Caco-2 (cell line): ENCODE results near the gene SUSD2. TPM values are rescaled to one million over a fixed set of nuclear protein-coding genes. Genes with fewer than 3 reads are reported as not detected.

ENCODE experiments used
- BruUV-seq: library from RNA; stranded (reverse); fragments of 400-500 nt; replicated peaks from 2 replicates; lab custom pipeline; 2021; lab: Mats Ljungman, UMichigan
- CTCF ChIA-PET: fragments of 300-600 bp; sonication (Branson Sonifier 250); formaldehyde crosslinking; loops from one replicate; lab custom pipeline; 2022; ENCODE audit warnings: antibody characterized with exemption; lab: Charles Lee
- POLR2A ChIA-PET: fragments of 300-600 bp; sonication (Branson Sonifier 250); formaldehyde crosslinking; loops from one replicate; lab custom pipeline; 2022; ENCODE audit warnings: antibody characterized with exemption; lab: Charles Lee
- DNase-seq, 2 experiments: peaks; one replicate each; pipeline versions ENCODE4 v3.0.0 to v3.0.0-alpha.2; 2020 to 2022
- H3K27me3 ChIP-seq: replicated peaks from 2 replicates; pipeline ENCODE4 v1.6.0; 2011; ENCODE audit warnings: low read length; ENCODE audit not compliant: control insufficient read depth, insufficient read depth
- H3K36me3 ChIP-seq: 2 replicates; pipeline ENCODE4 v1.5.1; 2011; ENCODE audit warnings: low read length; ENCODE audit not compliant: control insufficient read depth, insufficient read depth
- H3K4me1 ChIP-seq: fragments of 250-450 bp; sonication (Bioruptor Pico); 2 replicates; pipeline ENCODE4 v1.5.1; 2020; ENCODE audit warnings: mild to moderate bottlenecking
- H3K4me3 ChIP-seq: 2 replicates; pipeline ENCODE4 v1.5.1; 2011; ENCODE audit warnings: low read depth, mild to moderate bottlenecking, control low read depth, low read length
- H3K9me3 ChIP-seq: fragments of 250-450 bp; sonication (Bioruptor Pico); 2 replicates; pipeline ENCODE4 v1.5.1; 2020; ENCODE audit warnings: mild to moderate bottlenecking, moderate library complexity
- H3K27ac Mint-ChIP-seq: one replicate; pipeline ENCODE4 v1.8.0; 2022; ENCODE audit warnings: mixed read lengths; ENCODE audit not compliant: unreplicated experiment
- H3K27me3 Mint-ChIP-seq: one replicate; pipeline ENCODE4 v1.8.0; 2022; ENCODE audit warnings: mixed read lengths; ENCODE audit not compliant: insufficient read depth, unreplicated experiment
- H3K36me3 Mint-ChIP-seq: one replicate; pipeline ENCODE4 v1.8.0; 2022; ENCODE audit warnings: mild to moderate bottlenecking, mixed read lengths; ENCODE audit not compliant: insufficient read depth, unreplicated experiment
- H3K4me1 Mint-ChIP-seq: one replicate; pipeline ENCODE4 v1.8.0; 2022; ENCODE audit warnings: low read depth, mixed read lengths; ENCODE audit not compliant: unreplicated experiment
- H3K4me3 Mint-ChIP-seq: one replicate; pipeline ENCODE4 v1.8.0; 2022; ENCODE audit warnings: mild to moderate bottlenecking, moderate library complexity, mixed read lengths; ENCODE audit not compliant: unreplicated experiment
- H3K9me3 Mint-ChIP-seq: one replicate; pipeline ENCODE4 v1.8.0; 2022; ENCODE audit warnings: mixed read lengths; ENCODE audit not compliant: unreplicated experiment
- intact Hi-C: fragments of 100-400 bp; cut with micrococcal nuclease; formaldehyde crosslinking; loops from one replicate; pipeline ENCODE4 v1.10.0; 2022; ENCODE audit not compliant: unreplicated experiment
- total RNA-seq: library from RNA; stranded (reverse); gene quantifications from 2 replicates; pipeline ENCODE4 v1.2.3, GENCODE V29; 2022
- TF ChIP-seq, protein P1 (sequence below), 2 experiments: fragments of 200-600 bp in 1 of 2; IDR thresholded peaks; 1 replicate in 1 of 2; 2 replicates in 1 of 2; pipeline versions ENCODE4 v1.5.1 to v1.8.0; 2011 to 2022; ENCODE audit warnings: antibody characterized with exemption in 1 of 2, control low read depth in 1 of 2, inconsistent platforms in 1 of 2, low read depth in 1 of 2, low read length in 1 of 2, mild to moderate bottlenecking in 1 of 2, moderate library complexity in 1 of 2; ENCODE audit not compliant: insufficient read depth in 1 of 2, severe bottlenecking in 1 of 2, unreplicated experiment in 1 of 2

Gene SUSD2
- total RNA-seq, 1 experiment from 2014 or later, result 7.0 TPM

DNA sequence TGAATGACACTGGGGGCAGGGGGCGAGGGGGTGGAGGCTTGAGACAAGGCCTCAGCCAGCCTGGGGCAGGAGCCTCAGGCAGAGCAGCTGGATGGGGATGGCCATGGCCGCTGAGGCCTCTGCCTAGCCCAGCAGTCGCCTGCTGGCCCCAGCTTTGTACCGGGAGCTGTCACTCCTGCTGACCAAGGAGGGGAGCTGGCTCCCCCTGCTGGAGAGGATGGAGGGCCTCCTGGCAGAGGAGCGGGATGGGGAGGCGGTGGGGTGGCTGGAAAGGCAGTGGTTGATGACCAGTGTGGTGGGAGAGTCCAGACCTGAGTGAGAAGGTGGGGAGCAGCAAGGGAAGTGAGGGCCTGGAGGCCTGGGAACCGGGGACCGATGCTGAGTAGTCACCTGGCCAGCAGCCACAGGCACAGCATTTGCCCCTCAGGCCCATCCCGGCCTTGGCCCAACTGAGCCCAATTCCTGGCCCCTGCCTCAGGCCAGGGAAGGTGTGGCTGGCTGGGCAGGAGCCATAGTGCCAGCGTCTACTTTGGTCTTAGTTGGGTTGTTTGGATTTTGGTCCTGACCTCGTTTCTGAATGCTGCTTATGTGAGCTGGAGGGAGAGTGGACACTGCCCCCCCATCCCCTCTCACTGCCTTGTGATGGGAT is 6.0 kb upstream of the SUSD2 start:
- no peaks in the 10 kb centered on the region for H3K4me1 ChIP-seq
- BruUV-seq, result no TSS peak
- no peak overlapping the region for H3K27ac Mint-ChIP-seq
- H3K4me3 ChIP-seq, result no peak overlapping the region
- no peaks in the 10 kb centered on the region for H3K4me1 Mint-ChIP-seq
- TF ChIP-seq, protein P1, sequence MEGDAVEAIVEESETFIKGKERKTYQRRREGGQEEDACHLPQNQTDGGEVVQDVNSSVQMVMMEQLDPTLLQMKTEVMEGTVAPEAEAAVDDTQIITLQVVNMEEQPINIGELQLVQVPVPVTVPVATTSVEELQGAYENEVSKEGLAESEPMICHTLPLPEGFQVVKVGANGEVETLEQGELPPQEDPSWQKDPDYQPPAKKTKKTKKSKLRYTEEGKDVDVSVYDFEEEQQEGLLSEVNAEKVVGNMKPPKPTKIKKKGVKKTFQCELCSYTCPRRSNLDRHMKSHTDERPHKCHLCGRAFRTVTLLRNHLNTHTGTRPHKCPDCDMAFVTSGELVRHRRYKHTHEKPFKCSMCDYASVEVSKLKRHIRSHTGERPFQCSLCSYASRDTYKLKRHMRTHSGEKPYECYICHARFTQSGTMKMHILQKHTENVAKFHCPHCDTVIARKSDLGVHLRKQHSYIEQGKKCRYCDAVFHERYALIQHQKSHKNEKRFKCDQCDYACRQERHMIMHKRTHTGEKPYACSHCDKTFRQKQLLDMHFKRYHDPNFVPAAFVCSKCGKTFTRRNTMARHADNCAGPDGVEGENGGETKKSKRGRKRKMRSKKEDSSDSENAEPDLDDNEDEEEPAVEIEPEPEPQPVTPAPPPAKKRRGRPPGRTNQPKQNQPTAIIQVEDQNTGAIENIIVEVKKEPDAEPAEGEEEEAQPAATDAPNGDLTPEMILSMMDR (IDR thresholded peaks at IDR 0.05; ENCODE audit: insufficient read depth in 1 of 2, low read depth in 1 of 2, low read length in 1 of 2, severe bottlenecking in 1 of 2, unreplicated experiment in 1 of 2), result peak; percentile 87 to 88
- H3K36me3 ChIP-seq, result no peaks in the 10 kb centered on the region; the same call in none of the 2 replicates
- intact Hi-C loops, result loop anchor here (1.0 to 5.0 kb wide), 2 partner anchors 42 to 193 kb away; partner anchors contain the start of gene GSTT2
- H3K9me3 ChIP-seq, result no peaks in the 10 kb centered on the region
- no peaks in the 10 kb centered on the region for H3K27me3 Mint-ChIP-seq
- POLR2A ChIA-PET, result no interaction called here
- no peaks in the 10 kb centered on the region for H3K9me3 Mint-ChIP-seq
- H3K4me3 Mint-ChIP-seq, result no peak overlapping the region
- H3K27me3 ChIP-seq, result no peaks in the 10 kb centered on the region
- peak; percentile 78 to 85 for DNase-seq
- H3K36me3 Mint-ChIP-seq, result peaks cover 27% of the 10 kb centered on the region
- CTCF ChIA-PET, result interaction anchor here (0.5 to 2.9 kb wide), 8 partner anchors 24 to 186 kb away, joined by 3 to 19 read pairs (median 3); no protein-coding TSS in a partner anchor

DNA sequence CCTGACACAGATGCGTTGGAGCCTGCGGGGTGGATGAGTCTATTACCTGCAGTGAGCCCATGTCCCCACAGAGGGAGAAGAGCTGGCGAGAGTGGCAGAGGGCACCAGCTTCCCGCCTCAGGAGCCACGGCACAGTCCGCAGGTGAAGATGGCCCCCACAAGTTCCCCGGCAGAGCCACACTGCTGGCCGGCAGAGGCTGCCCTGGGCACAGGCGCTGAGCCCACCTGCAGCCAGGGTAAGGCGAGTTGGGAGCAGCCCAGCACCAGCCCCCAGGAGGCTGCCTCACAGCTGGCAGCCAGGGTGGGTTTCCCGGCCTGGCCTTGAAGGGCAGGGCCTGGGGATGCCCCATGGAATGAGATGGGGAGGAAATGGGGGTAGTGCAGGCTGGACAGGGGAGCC is 5.2 kb upstream of the SUSD2 start:
- H3K4me3 Mint-ChIP-seq, result no peak overlapping the region
- Histone ChIP-seq H3K4me3 (no peak overlapping the region), H3K27me3 (no peaks in the 10 kb centered on the region), H3K36me3 (no peaks in the 10 kb centered on the region; the same call in none of the 2 replicates), H3K4me1 (peaks cover 7% of the 10 kb centered on the region), H3K9me3 (no peaks in the 10 kb centered on the region)
- H3K27me3 Mint-ChIP-seq, result no peaks in the 10 kb centered on the region
- no TSS peak for BruUV-seq
- no peak for DNase-seq
- ChIA-PET CTCF (interaction anchor here (1.0 to 2.9 kb wide), 3 partner anchors 9 to 43 kb away, joined by 3 to 19 read pairs (median 5); no protein-coding TSS in a partner anchor), POLR2A (no interaction called here)
- H3K36me3 Mint-ChIP-seq, result peaks cover 19% of the 10 kb centered on the region
- TF ChIP-seq, protein P1 (IDR thresholded peaks at IDR 0.05; ENCODE audit: insufficient read depth in 1 of 2, low read depth in 1 of 2, low read length in 1 of 2, severe bottlenecking in 1 of 2, unreplicated experiment in 1 of 2), result no peak
- H3K27ac Mint-ChIP-seq, result no peak overlapping the region
- no peaks in the 10 kb centered on the region for H3K4me1 Mint-ChIP-seq
- intact Hi-C loops, result loop anchor here (5.0 kb wide), 1 partner anchor 194 kb away; the partner anchor contains the start of gene GSTT2
- no peaks in the 10 kb centered on the region for H3K9me3 Mint-ChIP-seq

DNA sequence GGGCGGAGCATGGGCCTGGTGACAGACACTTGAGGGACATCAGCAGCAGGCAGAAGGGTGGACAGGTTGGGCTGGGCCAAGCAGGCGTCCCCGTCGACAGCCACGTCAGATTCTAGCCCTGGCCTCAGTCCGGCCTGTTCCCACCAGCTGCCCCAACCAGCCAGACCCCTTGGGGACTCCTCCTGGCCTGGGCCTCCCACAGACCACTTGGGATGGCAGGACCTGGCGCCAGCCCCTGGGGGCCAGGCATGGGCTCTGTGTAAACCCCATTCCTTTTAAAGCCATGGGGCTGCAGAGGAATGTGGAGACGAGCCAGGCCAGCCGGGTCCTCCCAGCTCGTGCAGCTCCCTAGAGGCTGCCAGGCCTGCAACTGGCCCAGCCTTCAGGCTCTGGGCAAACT is 4.7 kb upstream of the SUSD2 start:
- no peaks in the 10 kb centered on the region for H3K27me3 Mint-ChIP-seq
- H3K4me1 ChIP-seq, result peaks cover 11% of the 10 kb centered on the region
- TF ChIP-seq, protein P1 (IDR thresholded peaks at IDR 0.05; ENCODE audit: insufficient read depth in 1 of 2, low read depth in 1 of 2, low read length in 1 of 2, severe bottlenecking in 1 of 2, unreplicated experiment in 1 of 2), result no peak
- intact Hi-C loops, result loop anchor here (5.0 kb wide), 1 partner anchor 194 kb away; the partner anchor contains the start of gene GSTT2
- no peak for DNase-seq
- H3K4me3 ChIP-seq, result no peak overlapping the region
- no peak overlapping the region for H3K4me3 Mint-ChIP-seq
- H3K9me3 Mint-ChIP-seq, result no peaks in the 10 kb centered on the region
- H3K36me3 ChIP-seq, result no peaks in the 10 kb centered on the region; the same call in none of the 2 replicates
- peaks cover 19% of the 10 kb centered on the region for H3K36me3 Mint-ChIP-seq
- H3K27ac Mint-ChIP-seq, result no peak overlapping the region
- no peaks in the 10 kb centered on the region for H3K27me3 ChIP-seq
- no peaks in the 10 kb centered on the region for H3K9me3 ChIP-seq
- H3K4me1 Mint-ChIP-seq, result no peaks in the 10 kb centered on the region
- BruUV-seq, result no TSS peak
- ChIA-PET CTCF (interaction anchor here (1.0 to 1.2 kb wide), 2 partner anchors 10 to 19 kb away, joined by 3 to 5 read pairs; no protein-coding TSS in a partner anchor), POLR2A (no interaction called here)
